GM19099 (cell line): ENCODE results near the gene KIF1A.

Source experiments
- POLR2A ChIP-seq: IDR thresholded peaks from 3 replicates; pipeline ENCODE4 v1.6.1; 2011; ENCODE audit warnings: low read depth; ENCODE audit not compliant: insufficient read length; ENCODE audit errors: extremely low read depth

Gene KIF1A

DNA sequence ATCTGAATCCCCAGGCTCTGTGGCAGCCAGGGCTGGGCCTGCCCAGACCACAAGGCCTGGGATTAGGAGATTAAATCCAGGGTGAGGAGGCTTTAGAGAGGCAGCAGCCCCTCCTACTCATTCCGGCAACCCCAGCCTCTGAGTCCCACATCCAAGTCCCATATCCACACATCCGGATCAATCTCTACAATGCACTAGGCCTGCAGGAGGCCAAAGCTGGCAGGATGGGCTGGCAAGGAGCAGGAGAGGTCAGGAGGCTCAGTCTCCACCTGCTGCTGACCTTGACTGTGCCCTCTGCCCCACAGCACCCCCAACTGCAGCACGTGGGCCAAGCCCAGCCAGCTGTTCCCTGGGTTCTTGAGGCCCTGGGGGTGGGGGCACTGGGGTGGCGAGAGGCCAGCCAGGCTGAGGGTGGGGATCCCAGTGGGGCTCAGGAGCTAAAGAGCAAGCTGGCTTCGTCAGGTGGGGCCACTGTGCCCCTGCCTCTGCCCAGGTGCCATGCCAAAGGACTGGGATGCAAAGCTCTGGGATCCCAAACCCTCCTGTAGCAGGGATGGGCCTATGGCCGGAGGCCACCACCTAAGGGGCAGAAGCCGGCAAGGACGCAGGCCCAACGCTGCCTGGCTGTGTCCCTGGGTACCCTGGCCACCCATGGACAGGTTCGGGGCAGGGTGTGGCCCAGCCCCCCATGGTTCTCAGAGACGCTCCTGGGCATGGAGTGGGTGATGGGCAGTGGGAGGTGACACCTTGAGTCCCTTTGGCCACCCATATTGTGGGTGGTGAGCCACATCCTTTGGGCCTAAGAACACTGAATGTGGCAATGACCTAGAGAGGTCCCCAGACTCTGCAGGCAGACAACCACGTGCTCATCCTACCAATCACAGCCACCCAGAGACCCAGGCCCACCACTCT, 3.2 kb downstream of the KIF1A start:
- no peak for TF ChIP-seq POLR2A

GRCh38 chr2:240815761-240816583, 4.0 kb downstream of the KIF1A start:
- no peak for TF ChIP-seq POLR2A

- no peak for TF ChIP-seq POLR2A
Observed at GRCh38 chr2:240814946-240815760, 4.9 kb downstream of the KIF1A start.

DNA sequence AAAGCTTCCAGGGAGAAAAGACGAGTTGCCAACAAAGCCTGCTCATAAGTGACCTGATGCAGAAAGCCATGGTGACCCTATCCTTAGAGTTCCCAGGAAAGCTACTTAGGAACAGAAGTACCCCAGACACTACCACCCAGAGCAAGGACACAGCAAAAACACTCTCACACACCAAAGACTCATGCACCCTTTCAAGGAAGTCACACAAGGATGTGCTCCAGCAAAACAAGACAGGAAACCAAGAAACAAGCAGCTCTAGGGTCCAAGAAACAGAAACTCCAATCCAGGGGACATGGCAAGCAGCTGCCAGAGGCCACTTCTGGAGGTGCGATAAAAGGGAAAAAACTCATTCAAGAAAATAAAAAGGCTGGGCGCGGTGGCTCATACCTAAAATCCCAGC, 5.7 kb downstream of the KIF1A start:
- TF ChIP-seq POLR2A = no peak

DNA sequence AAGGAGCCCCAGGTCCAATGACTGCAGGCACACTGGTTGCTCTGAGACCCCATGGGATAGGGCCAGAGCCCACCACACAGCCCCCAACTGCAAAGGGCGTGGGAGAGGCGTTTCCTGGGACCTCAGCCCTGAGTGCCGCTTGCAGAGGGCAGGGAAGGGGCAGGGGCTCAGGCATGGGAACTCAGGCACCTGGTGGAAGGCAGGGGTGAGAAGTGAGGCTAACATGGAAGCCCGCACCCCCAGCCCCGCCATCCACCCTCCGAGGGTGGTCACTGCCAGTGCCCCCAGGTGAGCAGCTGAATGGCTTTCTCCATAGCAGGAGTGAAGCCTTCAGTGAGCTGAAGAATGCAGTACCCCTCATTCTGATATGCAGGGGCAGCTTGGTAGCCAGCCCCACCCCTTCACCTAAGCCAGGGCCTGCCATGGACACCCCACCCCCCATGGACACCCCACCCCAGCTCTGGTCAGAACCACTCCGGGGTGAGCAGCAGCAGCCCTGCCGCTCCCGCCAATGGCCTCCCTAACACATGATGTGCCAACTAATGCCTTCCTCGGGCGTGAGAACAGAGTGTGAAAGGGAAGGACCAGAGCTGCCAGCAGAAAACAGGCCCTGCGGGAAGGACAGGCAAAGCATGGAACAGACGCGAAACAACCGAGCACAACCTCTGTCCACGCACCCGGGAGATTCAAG, 6.6 kb downstream of the KIF1A start:
- TF ChIP-seq POLR2A = no peak

- TF ChIP-seq POLR2A = no peak
Observed at GRCh38 chr2:240812721-240813120, 7.3 kb downstream of the KIF1A start.

DNA sequence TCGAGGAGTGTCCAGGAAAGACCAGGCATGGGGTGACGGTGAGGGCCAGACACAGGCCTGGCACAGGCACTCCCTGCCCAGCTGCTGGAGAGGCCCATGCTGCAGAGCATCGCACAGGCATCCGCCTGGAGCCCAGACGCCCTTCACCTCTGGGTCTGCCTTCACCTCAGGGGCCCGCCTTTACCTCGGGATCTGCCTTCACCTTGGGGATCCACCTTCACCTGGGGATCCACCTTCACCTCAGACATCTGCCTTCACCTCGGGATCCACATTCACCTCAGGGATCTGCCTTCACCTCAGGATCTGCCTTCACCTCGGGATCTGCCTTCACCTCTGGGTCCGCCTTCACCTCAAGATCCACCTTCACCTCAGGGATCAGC, 7.7 kb downstream of the KIF1A start:
- no peak for TF ChIP-seq POLR2A

GRCh38 chr2:240811346-240812300, 8.4 kb downstream of the KIF1A start:
- no peak for TF ChIP-seq POLR2A

DNA sequence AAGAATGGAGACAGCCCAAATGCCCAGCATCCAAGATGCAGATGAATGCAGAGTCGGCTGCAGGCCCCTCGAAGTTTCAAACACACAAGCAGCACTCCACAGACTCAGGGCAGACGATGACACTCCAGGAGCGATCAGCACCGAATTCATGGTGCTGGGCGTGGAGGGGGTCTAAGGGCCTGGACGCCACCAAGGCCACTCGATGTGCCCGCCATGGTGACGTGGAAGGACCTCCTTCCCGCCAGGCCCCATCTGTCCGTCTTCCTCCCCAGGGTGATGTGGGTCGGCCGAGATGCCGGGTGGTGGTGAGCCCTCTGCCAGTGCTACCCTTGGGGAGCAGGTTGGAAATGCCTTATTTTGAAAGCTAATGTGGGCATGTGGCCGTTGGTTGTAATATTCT, 9.4 kb downstream of the KIF1A start:
- no peak for TF ChIP-seq POLR2A

- no peak for TF ChIP-seq POLR2A
Observed at GRCh38 chr2:240810199-240810598, 9.8 kb downstream of the KIF1A start.

GRCh38 chr2:240809276-240809675, 10.7 kb downstream of the KIF1A start:
- TF ChIP-seq POLR2A = no peak

- no peak for TF ChIP-seq POLR2A
Observed at GRCh38 chr2:240806459-240806858, 13.6 kb downstream of the KIF1A start.

DNA sequence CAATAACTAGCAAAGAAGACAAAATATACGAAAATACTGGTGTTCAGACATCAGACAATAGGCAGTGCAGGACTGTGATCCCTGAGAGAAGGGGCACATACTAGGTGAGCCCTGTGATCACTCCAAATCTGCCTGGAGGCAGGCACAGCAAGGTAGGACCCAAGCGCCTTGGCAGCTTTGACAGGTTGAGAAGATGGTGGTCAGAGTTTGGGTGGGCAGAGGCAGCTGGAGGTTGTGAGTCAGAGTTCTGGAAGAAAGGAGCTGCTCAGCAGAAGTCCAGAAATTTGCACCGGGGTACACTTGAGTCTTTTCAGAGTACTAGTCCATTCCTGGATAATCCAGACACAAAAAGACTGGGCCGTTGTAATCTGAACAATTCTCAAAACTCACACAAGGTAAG, 14.0 kb downstream of the KIF1A start:
- no peak for TF ChIP-seq POLR2A
